Forelimb muscle (tissue), 1 donor: Measurements from ENCODE around the gene CHML. TPM values are rescaled to one million over a fixed set of nuclear protein-coding genes. Genes with fewer than 3 reads are reported as not detected.

ENCODE experiments used
- polyA plus RNA-seq: library from polyadenylated mRNA; unstranded; fragments of 120-200 nt; gene quantifications from one replicate; pipeline ENCODE4 v1.2.1, GENCODE V29; 2013; ENCODE audit not compliant: insufficient read length

Gene CHML
- polyA plus RNA-seq, 1 donor, result 11.6 TPM

Other genes starting within 250 kb of the CHML start
- gene FH, start 120.6 kb downstream of the CHML start, polyA plus RNA-seq, result 68.7 TPM
- gene KMO, start 108.0 kb downstream of the CHML start, polyA plus RNA-seq, result 0.08 TPM
- 15.3 TPM for gene OPN3, start within 50 bp of the CHML start, polyA plus RNA-seq
- 0.37 TPM for gene WDR64, start 11.9 kb upstream of the CHML start, polyA plus RNA-seq
- 5.0 TPM for gene EXO1, start 207.8 kb upstream of the CHML start, polyA plus RNA-seq